ENCODE measurements around the gene RELA. TPM values are rescaled to one million over a fixed set of nuclear protein-coding genes. Genes with fewer than 3 reads are reported as not detected.
A peak's percentile ranks its signal among the peaks of the same experiment; 100 is the strongest.

Gene RELA
- total RNA-seq, 1 experiment from 2014 or later = 35.1 TPM

- no peak for TF ChIP-seq ARID4B (CRISPR knock-in tag; IDR thresholded peaks at IDR 0.05; ENCODE audit: borderline replicate concordance)
- no peak for TF ChIP-seq NFATC4 (CRISPR knock-in tag; IDR thresholded peaks at IDR 0.05)
- TF ChIP-seq USF2 (CRISPR knock-in tag; IDR thresholded peaks at IDR 0.05) = no peak
- peak; percentile 22; the same call in 1 of the 2 replicates for TF ChIP-seq HMGXB4 (CRISPR knock-in tag; IDR thresholded peaks at IDR 0.05)
- TF ChIP-seq E2F4 (CRISPR knock-in tag; IDR thresholded peaks at IDR 0.05; ENCODE audit: borderline replicate concordance, low read depth) = no peak
- peak; percentile 56 for TF ChIP-seq FOXK1 (CRISPR knock-in tag; IDR thresholded peaks at IDR 0.05)
- no peak for TF ChIP-seq SMAD3 (CRISPR knock-in tag; IDR thresholded peaks at IDR 0.05; ENCODE audit: borderline replicate concordance)
- no peak for TF ChIP-seq ZNF281 (CRISPR knock-in tag; IDR thresholded peaks at IDR 0.05)
- TF ChIP-seq NR1H2 (CRISPR knock-in tag; IDR thresholded peaks at IDR 0.05) = no peak
- no peak for TF ChIP-seq ATF6 (CRISPR knock-in tag; IDR thresholded peaks at IDR 0.05)
- no peak for TF ChIP-seq NFYB (CRISPR knock-in tag; conservative IDR thresholded peaks at IDR 0.05; ENCODE audit: low read depth)
- TF ChIP-seq SMAD4 (CRISPR knock-in tag; IDR thresholded peaks at IDR 0.05) = no peak
Measured at GRCh38 chr11:65646958-65647701, 15.6 kb downstream of the RELA start (continued).

Measured in WTC11 (cell line).